Activated CD4-positive, alpha-beta T cell treated with anti-CD3 and anti-CD28 coated beads, Interleukin-2, amount 50 U/mL, for 1 hour (primary cell): ENCODE measurements around the gene RFPL1.
"Not testable (repeated sequence)": the region's sequence is repeated elsewhere in the genome, so short reads cannot be mapped to it uniquely, and the experiment has no call there.

Experiments
- DNase-seq: peaks from one replicate; pipeline ENCODE4 v3.0.0-alpha.2; 2020

Gene RFPL1

DNA sequence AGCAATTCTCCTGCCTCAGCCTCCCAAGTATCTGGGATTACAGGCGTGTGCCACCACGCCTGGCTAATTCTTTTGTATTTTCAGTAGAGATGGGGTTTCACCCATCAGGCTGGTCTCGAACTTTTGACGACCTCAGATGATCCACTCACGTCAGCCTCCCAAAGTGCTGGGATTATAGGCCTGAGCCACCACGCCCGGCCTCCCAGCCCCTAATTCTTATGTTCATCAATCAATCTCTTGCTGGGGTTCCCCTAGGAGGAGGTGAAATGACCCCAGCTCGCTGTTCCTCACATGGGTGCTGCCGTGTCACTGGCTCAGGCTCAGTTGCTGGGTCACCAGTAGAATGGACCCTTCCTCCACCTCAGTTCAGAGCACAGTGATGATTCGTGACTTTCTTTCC, at the start of gene RFPL1:
TSS of gene RFPL1 (plus strand) at position 301 of the 400 bp plus-strand sequence.
- DNase-seq, result not testable (repeated sequence)

DNA sequence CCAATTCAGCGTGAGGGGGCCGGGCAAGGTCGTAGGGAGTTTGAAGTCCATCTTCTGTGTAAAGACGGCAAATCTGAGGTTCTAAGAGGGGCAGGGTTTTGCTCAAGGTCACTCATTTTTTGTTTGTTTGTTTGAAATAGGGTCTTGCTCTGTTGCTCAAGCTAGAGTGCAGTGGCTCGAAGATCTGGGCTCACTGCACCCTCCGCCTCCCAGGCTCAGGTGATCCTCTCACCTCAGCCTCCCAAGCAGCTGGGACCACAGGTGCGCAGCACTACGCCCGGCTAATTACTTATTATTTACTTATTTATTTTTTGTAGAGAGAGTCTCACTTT, 49.7 kb upstream of the RFPL1 start:
- no peak for DNase-seq

DNA sequence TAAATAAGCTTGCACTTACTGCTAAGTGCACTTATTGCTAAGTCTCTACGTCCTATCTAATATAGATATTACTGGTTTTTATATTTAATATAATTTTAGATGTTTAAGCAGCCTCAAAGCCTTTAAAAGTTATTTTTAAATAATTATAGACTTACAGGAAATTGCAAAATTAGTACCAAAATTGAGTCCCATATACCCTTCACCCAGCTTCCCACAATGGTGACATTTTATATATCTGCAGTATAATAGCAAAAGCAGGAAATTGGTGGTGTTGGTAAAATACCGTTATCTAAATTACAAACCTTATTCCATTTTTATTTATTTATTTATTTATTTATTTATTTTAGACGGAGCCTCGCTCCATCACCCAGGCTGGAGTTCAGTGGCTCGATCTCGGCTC, 48.1 kb upstream of the RFPL1 start:
- DNase-seq, result no peak

DNA sequence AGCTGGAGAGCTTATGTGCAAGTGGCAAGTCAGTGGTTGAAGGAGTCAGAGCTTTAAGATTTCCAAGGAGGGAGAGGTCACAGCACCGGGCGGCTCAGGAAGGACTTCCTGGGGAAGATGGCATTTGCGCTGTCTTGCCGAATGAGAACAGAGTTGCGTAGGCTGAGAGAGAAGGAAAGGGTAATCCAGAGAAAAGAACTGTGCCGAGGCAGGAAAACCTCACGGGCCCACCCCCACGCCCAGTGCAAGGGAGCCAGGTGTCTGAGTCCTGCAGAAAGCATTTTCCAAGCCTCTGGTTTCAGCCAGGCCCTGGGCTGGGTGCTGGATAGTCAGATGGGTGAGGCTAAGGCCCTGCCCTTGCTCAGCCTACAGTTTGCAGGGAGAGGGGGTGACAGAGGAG, 46.8 kb upstream of the RFPL1 start:
- DNase-seq, result no peak

DNA sequence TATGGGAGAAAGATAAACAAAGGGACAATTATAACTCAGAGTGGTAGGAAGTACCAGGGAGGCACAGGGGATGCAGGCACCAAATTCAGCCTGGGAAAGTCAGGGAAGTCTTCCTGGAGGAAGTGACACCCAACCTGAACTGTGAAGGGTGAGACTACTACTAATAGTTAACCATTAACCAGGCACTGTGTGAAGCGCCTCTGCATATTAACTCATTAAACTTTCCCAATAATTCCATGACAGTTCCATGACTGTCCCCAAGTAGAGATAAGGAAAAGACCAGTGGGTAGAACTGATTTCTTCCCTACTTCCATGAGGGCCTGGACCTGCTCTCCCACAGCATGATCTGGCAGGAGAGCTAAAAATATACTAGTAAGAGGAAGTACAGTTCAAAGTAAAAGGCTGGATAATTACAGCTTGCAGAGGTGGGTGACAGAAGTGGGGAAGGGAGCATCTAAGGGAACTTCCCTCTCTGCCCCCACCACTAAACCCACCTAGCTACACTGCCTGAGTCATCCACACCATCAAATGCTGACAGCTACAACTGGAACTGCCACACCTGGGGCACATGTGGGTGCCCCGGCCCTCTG, 45.3 kb upstream of the RFPL1 start:
- DNase-seq, result no peak

DNA sequence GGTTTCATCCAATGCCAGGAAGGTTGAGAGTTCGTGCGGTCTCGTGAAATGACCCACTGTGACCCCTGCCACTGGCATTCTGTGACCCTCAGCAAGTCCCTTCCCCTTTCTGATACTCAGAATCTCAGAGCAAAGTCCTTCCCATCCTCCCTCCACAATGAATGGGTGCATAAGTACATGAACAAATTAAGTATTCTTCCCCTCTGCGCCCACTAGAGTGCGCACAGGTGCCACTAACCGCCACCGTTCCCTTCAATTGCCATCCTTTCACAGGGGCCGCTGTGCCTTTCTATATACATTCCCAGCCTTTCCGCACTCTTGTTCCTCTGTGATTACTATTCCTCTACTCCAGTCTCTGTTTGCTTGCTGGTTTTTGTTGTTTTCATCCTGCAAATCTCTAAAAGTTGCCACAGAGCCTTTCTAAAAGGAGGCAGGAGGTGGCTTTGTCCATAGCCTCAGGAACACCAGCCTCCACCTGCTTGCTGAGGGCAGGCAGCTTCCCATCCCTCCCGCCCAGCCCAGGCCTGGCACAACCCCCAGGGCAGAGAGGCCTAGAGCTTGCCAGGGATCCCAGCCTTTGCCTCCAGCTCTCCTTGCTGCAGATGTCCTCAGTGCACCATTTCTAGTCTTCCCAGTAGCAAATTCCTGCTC, 43.3 kb upstream of the RFPL1 start:
- peak; percentile 59 for DNase-seq

DNA sequence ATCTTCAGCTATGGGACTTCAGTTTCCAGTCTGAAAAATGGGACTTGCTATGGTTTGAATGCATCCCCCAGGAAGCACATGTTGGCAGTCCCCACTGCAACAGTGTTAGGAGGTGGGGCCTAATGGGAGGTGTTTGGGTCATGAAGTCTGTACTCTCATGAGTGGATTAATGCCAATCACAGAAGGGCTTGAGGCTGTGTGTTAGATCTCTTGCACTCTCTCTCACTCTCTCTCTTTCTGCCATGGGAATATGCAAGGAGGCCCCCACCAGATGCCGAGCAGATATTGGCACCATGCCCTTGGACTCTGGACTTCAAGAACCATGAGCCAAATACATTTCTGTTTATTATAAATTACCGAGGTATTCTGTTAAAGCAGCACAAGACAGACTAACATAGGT, 42.3 kb upstream of the RFPL1 start:
- no peak for DNase-seq

DNA sequence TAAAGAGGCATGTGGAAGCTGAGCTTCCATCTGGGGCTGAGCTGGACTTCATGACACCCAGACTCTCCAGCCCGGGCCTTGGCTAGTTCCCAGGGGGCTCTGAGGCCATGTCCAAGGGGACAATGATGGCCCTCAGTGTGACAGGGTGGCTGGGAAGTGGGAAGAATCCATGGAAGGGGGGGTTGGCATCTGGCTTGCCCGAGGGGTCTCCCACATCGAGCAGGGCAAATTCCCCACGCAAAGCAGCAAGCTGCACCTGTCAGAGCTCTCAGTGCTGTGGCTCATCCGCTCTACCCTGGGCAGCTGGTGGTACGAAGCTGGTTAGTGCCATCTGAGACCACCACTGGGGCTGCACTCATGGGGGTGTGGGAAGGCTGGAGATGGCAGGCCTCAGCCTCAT, 40.6 kb upstream of the RFPL1 start:
- no peak for DNase-seq

DNA sequence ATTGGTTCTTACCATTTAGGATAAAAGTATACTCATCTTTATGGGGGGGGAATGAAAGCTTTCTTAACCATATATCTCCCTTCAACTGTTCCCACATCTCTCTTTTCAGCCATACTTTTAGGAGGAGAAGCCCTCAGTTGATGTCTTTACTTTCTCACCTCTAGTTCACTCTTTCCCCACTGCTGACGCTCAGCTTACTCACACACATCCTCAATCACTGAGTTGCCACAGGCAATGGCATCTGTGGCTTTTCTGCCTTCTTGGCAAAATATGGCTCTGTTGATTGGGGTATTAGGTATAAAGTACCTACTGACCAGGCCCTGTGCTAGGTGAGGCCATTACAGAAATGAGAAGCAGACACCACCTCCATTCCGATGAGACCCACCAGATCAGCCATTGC, 37.8 kb upstream of the RFPL1 start:
- DNase-seq, result no peak

DNA sequence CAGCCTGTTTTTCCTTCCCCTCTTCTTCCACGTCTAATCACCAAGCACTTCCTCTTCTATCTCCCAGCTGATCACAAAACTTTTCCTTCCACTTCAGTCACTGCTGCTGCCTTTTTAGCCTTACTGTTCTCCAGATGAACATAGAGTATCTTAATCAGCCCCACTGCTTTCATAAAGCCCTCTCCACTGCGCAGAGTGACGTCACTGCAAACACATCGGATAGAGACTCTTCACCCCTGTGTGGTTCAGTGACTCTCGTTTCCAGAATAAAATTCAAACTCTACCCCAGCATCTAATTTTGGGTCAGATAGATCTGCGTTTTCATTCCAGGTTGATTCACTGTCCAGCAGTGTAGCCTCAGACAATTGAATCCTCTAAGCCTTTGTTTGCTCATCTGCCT, 36.8 kb upstream of the RFPL1 start:
- DNase-seq, result not testable (repeated sequence)

DNA sequence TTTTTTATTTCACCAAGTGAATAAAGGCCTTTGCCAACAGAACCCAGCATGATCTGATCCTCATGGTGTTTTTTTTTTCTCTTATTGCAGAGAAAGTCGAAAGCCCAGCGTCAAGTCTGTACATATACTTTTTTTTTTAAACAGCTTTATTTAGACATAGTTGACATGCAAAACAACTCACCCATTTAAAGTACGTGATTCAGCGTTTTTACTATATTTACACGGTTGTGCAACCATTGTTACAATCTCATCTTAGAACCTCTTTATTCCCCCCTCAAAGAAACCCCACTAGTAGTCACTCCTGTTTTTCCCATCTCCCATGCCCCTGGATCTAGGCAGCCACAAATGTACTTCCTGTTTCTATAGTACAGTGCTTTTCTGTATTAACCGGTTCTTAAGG, 29.4 kb upstream of the RFPL1 start:
- no peak for DNase-seq

DNA sequence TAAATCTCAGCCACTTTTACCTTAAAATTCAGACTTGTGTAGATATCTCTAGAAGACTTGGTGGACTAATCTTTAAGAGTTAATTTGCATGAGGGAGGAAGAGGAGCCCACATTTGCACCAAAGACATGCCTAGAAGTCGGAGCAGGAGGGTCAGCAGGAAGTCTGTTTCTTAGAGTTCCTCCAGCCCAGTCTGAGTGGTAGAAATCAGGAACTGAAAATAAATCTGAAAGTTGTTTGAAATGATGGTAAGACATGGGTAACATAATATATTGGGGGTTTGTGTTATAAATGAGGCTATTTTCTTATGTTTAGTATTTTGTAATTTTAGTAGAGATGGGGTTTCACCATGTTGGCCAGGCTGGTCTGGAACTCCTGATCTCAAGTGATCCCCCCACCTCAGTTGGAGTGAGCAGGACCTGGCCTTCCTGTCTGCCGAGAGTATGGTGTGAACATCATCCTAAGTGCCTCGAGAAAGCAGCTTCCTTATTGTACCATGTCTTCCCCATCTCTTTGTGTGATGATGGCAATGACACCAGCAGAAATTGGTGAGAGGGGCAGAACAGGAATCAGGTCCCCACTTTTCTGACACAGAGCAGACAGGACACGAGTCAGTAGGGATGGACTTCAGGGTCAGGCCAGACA, 26.7 kb upstream of the RFPL1 start:
- not testable (repeated sequence) for DNase-seq

DNA sequence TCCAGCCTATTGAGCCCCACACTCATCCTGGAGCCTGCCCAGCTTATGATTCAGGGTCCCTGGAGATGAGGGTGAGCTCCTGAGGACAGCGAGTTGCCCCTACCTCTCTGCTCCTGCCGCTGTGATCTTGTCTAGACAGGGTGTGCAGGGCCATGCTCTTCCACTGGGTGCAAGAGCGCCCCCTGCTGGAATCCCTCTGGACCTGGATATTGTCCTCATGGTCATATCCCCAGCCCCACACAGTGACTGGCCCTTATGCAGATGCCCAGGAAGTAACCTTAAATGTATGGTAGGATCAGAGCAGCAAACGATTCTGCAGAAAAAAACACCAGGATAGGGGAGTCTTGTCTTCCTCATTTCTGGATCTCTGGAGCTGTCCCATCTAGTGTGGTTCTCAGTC, 25.6 kb upstream of the RFPL1 start:
- not testable (repeated sequence) for DNase-seq

DNA sequence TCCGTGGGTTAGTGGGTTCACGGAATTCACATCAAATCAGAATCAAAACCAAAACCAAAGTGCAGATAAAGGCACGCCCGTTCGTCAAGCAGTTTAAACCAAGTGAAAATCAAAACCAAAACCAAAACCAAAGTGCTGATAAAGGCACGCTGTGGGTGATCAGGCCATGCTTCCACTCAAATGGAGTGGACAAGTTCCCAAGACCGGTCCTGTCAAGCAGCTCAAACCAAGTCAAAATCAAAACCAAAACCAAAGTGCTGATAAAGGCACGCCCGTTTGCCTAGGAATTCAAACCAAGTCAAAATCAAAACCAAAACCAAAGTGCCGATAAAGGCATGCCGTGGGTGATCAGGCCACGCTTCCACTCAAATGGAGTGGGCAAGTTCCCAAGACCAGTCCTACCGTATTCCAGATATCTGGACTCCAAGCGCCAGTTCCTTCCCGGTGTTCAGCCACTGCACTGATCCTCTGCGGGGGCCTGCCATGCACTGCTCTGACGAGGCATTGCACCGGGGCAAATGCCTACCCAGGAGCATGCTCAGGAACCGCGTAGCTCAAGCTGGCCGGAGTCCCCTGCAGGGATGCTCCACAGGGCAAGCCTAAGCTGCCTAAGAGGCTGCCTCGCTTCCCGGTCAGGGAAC, 23.3 kb upstream of the RFPL1 start:
- peak; percentile 27 for DNase-seq

DNA sequence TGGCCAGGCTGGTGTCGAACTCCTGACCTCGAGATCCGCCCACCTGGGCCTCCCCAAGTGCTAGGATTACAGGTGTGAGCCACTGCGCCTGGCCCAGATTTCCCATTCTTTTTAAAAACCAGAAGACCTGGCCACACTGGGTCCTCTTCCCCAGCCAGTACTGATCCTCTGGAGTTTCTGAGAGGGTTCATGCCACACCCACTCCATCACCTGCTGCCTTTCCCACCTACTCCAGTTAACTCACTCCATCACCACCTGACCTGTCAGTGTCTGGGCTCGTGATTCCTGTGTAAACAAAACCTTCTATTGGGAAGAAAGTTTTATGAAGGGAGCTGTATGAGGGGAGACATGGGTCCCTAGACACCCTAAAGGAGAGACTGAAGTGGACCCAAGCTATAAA, 19.7 kb upstream of the RFPL1 start:
- DNase-seq, result not testable (repeated sequence)

DNA sequence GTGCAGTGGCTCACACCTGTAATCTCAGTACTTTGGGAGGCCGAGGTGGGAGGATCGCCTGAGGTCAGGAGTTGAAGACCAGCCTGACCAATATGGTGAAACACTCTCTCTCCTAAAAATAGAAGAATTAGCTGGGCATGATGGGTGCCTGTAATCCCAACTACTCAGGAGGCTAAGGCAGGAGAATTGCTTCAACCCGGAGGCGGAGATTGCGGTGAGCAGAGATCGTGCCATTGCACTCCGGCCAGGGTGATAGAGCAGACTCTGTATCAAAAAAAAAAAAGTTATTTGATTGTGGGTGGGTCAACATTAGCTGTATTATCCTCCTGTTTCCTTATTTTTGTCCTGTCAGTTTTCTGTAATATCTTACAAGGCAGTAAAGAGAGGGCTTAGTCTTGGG, 11.9 kb upstream of the RFPL1 start:
- DNase-seq, result no peak

DNA sequence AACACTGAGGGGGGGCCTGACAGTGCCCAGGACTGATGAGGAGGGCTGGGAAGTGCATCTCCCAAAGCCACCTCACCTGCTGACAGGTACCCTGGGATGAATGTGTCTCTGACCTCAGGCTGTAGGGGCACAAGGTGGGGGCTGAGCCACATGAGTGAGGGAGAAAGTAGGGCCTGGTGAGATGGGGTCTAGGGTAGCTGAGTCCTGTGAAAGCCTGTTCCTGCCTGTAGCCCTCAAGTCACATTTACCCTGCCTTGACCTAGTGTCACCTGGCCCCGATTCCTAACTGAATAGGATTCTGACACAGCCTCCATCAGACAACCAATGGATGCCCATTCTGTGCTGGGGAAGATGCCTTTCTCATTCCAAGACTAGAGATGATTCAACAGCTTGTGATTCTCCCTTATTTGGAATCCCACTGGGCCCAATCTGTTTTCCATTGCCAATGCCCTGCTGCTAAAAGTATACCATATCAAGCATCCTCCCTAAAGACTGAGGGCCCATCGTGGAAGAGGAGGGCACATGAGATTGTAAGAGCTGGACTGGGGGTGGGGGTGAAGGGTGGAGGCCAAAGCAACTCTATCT, 11.1 kb upstream of the RFPL1 start:
- no peak for DNase-seq

DNA sequence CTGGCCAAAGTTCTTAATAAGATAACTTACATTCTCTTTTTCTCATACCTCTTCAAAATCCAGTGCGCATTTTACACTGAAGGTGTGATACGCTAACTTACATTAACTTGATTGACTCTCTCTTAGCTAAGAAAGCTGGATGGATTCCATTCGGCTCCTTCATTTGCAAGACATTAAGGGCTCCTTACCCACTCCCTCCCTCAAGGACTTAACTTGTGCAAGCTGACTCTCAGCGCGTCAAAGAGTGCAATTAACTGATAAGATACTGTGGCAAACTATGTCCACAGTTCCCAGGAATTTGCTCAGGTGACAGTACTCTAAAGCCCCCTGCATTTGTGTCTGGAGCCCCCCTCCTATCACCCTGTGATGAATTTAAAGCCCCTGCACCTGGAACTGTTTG, 6.4 kb upstream of the RFPL1 start:
- DNase-seq, result no peak

DNA sequence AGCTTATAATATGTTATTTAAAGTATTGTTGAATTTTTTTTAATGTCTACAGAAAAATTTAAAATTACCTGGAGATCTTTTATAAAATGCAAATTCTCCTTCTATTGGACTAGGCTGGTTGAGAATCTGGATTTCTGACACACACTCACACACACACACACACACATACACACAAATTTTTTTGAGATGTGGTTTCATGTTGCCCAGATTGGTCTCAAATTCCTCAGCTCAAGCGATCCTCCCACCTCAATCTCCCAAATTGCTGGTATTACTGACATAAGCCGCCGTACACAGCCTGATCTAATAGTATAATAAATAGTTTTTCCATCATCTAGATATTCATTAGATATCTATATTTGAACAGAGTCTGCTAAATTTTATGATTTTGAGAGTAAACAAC, 4.5 kb upstream of the RFPL1 start:
- no peak for DNase-seq

DNA sequence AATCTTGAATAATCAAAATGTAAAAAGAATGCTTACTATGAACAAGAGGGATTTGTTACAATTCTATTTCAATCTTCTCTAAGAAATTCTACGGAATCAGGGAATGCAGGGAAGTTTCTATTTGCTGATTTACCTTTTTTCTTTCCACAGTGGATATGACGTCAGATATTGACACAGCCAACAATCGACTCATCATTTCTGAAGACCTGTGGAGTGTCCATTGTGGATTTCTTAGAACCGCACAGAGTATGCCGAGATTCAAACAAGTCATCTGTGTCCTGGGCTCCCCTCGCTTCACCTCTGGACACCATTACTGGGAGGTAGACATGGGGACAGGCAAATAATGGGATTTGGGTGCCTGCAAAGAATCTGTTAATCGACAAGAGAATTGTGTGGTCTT, 4.1 kb upstream of the RFPL1 start:
- no peak for DNase-seq

DNA sequence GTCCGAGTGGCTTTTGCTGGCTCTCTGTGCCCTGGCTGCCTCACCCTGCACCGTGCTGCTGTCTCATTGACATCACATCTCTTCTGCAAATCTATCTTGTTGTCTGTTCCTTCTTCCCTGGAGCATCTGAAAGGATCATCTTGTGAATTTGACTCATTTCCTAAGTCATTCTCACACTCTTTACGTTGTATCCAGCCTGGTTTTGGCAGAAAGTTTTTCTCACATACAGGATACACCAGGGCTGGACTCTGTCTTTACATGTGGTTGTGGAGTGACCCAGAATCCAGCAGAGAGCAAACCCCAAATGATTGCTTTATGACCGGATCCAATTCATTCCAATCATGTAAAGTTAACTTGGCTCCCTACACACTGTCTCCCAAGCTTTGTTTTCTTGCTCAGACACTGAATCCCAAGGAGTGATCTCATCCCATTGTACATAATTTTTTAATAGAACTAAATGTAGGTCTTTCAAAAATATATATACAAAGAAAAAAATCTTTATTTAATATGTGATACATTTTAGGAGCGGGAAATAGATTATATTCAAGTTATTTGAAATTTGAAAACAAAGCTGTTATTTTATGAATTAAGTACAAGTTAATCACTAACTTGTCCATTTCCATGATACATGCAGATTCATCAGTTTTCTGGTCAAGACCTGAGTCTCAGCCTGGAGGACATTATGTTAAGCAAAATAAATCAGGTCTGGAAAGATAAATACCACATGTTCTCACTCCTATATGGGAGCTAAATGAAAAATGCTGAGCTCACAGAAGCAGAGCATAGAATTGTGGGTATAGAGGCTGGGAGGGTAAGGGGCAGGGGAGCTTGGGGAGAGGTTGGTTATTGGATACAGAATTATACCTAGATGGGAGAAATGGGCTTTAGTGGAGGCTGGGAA, 2.9 kb upstream of the RFPL1 start:
- no peak for DNase-seq

DNA sequence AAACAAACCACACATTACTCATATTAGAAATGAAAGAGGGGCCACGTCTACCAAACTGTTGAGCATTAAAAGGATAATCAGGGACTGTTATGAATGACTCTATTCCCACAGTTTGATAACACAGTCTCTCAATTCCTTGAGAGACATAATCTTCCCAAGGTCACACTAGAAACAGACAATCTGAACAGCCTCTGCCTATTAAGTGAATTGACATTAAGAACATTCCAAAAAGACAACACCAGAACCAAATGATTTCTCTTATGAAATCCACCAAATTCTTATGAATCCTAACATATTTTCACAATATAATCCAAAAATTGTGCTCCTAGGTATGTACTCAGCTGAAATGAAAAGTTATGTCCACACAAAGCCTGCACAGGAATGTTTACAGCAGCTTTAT, 4.6 kb downstream of the RFPL1 start:
- DNase-seq, result no peak

DNA sequence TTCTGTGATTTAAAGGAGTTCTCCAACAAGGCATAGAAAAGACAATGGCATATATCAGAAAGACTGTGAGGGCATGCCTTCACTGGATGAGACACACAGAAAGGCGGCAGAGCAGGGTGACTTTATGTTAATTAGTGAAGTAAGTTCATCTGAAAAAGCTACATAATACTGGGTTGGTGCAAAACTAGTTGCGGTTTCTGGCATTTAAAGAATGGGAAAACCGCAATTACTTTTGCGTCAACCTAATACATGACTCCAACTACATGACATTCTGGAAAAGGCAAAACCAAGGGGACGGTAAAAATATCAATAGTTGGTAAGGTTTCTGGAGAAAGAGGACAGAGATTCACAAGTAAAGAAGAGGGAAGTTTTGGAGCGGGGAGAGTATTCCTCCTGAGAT, 5.1 kb downstream of the RFPL1 start:
- no peak for DNase-seq
